ENCODE results near the gene NRF1. TPM values are rescaled to one million over a fixed set of nuclear protein-coding genes. Genes with fewer than 3 reads are reported as not detected.
"Not testable (repeated sequence)": the region's sequence is repeated elsewhere in the genome, so short reads cannot be mapped to it uniquely, and the experiment has no call there.

Gene NRF1
- polyA plus RNA-seq, 3 donors from 2014 or later: 9.8 to 24.7 (median 12.7) TPM

DNA sequence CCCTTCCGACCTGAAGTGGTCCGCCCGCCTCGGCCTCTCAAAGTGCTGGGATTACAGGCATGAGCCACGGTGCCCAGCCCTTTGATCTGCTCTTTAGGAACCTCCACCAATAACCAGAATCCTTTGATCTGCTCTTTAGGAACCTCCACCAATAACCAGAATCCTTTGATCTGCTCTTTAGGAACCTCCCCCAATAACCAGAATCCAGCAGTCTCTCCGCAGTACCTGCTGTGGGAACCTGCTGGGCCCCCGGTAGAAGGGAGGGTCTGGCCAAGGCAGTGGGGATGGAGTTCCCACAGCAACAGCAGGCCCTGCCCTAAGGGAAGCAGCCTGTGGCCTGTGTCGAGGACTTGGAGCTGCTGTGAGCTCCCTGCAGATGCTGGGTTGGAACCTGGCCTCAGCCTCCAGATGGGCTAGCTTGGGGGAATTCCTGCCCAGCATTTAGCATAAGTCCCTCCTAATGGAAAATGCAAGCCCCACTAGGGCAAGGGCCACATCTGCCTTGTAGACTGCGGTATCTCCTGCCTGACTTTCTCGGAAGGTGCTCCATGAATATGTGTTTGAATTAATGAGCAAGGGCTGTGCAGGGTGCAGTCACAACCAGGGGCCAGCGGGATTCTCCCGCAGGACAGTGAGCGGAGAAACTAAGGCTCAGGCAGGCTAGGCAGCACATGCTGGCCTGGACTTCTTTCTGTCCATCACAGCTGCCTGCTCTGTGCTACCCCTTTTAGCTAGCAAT is 175.5 kb downstream of the NRF1 start:
- Mint-ChIP-seq H3K27ac (no peak overlapping the region), H3K4me1 (peaks cover 32 to 35% of the 10 kb centered on the region in 2 donors), H3K27me3 (ENCODE audit: low read depth in 3 of 3) (peaks cover 20 to 30% (median 25%) of the 10 kb centered on the region in 3 donors), H3K4me3 (peak overlapping the region in 1 of 5 donors; percentile 53), H3K9me3 (no peaks in the 10 kb centered on the region), H3K36me3 (no peaks in the 10 kb centered on the region)
- DNase-seq: no peak

DNA sequence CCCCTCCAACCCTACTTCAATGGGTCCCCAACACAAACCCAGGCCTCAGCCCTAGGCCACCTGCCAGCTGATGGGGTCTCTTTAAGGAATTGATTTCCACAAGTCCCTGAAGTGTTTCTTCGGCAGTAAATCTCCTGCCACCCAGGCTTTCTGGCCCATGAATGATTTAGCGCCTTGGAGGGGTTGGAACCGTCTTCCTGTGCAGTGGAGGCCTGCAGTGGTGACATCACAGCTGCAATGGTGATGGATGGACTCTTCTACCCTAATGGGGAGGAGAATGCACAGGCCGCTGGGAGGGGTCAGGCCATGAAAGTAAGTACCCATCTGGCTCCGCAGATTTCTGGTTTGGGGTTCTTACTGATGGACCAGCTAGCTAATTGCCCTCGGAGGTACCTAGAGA is 177.5 kb downstream of the NRF1 start:
- H3K4me1 Mint-ChIP-seq: peaks cover 17% of the 10 kb centered on the region in 2 donors
- no peak overlapping the region for H3K4me3 Mint-ChIP-seq
- no peak for DNase-seq
- no peak overlapping the region for H3K27ac Mint-ChIP-seq
- peaks cover 7 to 16% (median 12%) of the 10 kb centered on the region in 3 donors for H3K27me3 Mint-ChIP-seq (ENCODE audit: low read depth in 3 of 3)
- no peaks in the 10 kb centered on the region for H3K36me3 Mint-ChIP-seq
- no peaks in the 10 kb centered on the region for H3K9me3 Mint-ChIP-seq

DNA sequence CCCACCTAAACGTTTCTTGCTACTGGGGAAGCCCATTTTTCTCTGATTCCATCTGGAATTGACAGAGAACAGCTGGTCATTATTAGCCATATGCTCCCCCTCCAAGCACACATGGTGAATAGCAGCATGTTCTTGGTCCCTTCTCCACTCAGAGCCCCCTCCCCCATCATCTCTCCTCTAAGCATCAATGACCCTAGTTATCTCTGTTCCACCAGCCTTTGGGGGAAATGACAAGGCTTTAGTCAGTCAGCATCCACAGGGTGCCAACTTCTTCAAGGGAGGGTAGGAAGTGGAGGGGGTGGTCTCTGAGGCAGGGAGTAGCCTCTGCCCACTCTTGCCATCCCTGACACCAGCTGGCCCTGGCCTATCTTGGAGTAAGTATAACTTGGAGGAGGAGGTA is 178.1 kb downstream of the NRF1 start:
- H3K27me3 Mint-ChIP-seq (ENCODE audit: low read depth in 3 of 3): peaks cover 7 to 14% (median 12%) of the 10 kb centered on the region in 3 donors

GRCh38 chr7:129790136-129790535 is 178.6 kb downstream of the NRF1 start:
- H3K4me1 Mint-ChIP-seq: peaks cover 9% of the 10 kb centered on the region in 2 donors
- no peaks in the 10 kb centered on the region for H3K36me3 Mint-ChIP-seq
- H3K4me3 Mint-ChIP-seq: no peak overlapping the region
- H3K27me3 Mint-ChIP-seq (ENCODE audit: low read depth in 3 of 3): peaks cover 7 to 12% (median 11%) of the 10 kb centered on the region in 3 donors
- no peak overlapping the region for H3K27ac Mint-ChIP-seq
- no peaks in the 10 kb centered on the region for H3K9me3 Mint-ChIP-seq
- DNase-seq: no peak

More for the DNA sequence above, 178.1 kb downstream of the NRF1 start:
- Mint-ChIP-seq H3K9me3 (no peaks in the 10 kb centered on the region), H3K27ac (no peak overlapping the region), H3K36me3 (no peaks in the 10 kb centered on the region), H3K4me1 (peaks cover 14% of the 10 kb centered on the region in 2 donors), H3K4me3 (no peak overlapping the region)
- DNase-seq: no peak

- no peak overlapping the region for H3K27ac Mint-ChIP-seq
- no peaks in the 10 kb centered on the region for H3K36me3 Mint-ChIP-seq
- no peaks in the 10 kb centered on the region for H3K9me3 Mint-ChIP-seq
- no peaks in the 10 kb centered on the region for H3K4me1 Mint-ChIP-seq
- no peak for DNase-seq
- peaks cover 2 to 4% (median 2%) of the 10 kb centered on the region in 3 donors for H3K27me3 Mint-ChIP-seq (ENCODE audit: low read depth in 3 of 3)
- H3K4me3 Mint-ChIP-seq: no peak overlapping the region
Measured at GRCh38 chr7:129792721-129793120, 181.2 kb downstream of the NRF1 start.

- H3K4me1 Mint-ChIP-seq: no peaks in the 10 kb centered on the region
- H3K27me3 Mint-ChIP-seq (ENCODE audit: low read depth in 3 of 3): peaks cover 2 to 4% (median 4%) of the 10 kb centered on the region in 3 donors
- no peak overlapping the region for H3K4me3 Mint-ChIP-seq
- no peaks in the 10 kb centered on the region for H3K9me3 Mint-ChIP-seq
- H3K27ac Mint-ChIP-seq: no peak overlapping the region
- H3K36me3 Mint-ChIP-seq: no peaks in the 10 kb centered on the region
- no peak for DNase-seq
Measured at GRCh38 chr7:129793506-129794310, 182.2 kb downstream of the NRF1 start.

GRCh38 chr7:129794461-129794860 is 182.9 kb downstream of the NRF1 start:
- H3K27ac Mint-ChIP-seq: peak overlapping the region in 1 of 6 donors; percentile 53

GRCh38 chr7:129796186-129796775 is 184.8 kb downstream of the NRF1 start:
- no peak for DNase-seq
- H3K36me3 Mint-ChIP-seq: no peaks in the 10 kb centered on the region
- H3K27me3 Mint-ChIP-seq (ENCODE audit: low read depth in 3 of 3): peaks cover 2 to 4% (median 4%) of the 10 kb centered on the region in 3 donors
- H3K9me3 Mint-ChIP-seq: no peaks in the 10 kb centered on the region
- H3K27ac Mint-ChIP-seq: no peak overlapping the region
- H3K4me3 Mint-ChIP-seq: no peak overlapping the region
- no peaks in the 10 kb centered on the region for H3K4me1 Mint-ChIP-seq

More at GRCh38 chr7:129794461-129794860, 182.9 kb downstream of the NRF1 start:
- not testable (repeated sequence) for H3K27me3 Mint-ChIP-seq (ENCODE audit: low read depth in 3 of 3); H3K4me1 Mint-ChIP-seq; DNase-seq; H3K36me3 Mint-ChIP-seq; H3K4me3 Mint-ChIP-seq; H3K9me3 Mint-ChIP-seq

- H3K27me3 Mint-ChIP-seq (ENCODE audit: low read depth in 3 of 3): peaks cover 4 to 8% (median 6%) of the 10 kb centered on the region in 3 donors
- no peaks in the 10 kb centered on the region for H3K36me3 Mint-ChIP-seq
- no peaks in the 10 kb centered on the region for H3K4me1 Mint-ChIP-seq
- no peak overlapping the region for H3K4me3 Mint-ChIP-seq
- H3K27ac Mint-ChIP-seq: no peak overlapping the region
- no peak for DNase-seq
- no peaks in the 10 kb centered on the region for H3K9me3 Mint-ChIP-seq
Measured at GRCh38 chr7:129797214-129797789, 185.8 kb downstream of the NRF1 start.

DNA sequence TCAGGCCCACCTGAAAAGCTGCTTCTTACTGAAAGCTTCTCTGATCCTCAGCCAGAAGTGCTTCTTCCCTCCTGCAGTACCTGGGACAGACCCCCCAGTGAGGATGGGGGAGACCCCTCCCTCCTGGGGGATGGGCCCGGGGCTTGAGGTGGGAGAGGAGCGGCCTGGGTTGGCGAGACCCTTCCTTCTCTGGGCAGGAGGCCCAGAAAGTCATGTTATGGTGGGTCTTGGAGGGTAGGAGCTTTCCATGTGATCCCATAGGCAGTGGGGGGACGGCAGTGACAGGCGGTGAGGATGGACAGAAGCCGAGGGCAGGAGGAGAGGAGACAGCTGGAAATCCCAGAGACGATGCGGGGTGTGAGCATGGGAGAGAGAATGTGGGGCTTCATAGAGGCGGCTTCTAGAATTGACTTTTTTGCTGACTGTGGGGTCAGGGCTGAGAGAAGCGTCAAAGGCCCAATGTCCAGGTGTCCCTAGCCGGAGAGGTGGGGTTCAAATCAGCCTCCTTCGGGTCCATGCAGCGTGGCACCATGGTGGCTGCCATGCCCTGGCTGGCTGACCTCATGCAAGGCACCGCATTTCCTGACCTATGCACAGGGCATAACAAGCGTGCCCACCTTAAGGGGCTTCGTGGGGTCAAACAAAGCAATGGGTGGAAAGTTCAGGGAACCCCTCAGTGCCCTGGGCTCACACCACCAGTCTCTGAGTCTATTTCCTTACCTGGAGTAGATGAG is 187.3 kb downstream of the NRF1 start:
- H3K27me3 Mint-ChIP-seq (ENCODE audit: low read depth in 3 of 3): peaks cover 0 to 11% (median 5%) of the 10 kb centered on the region in 3 donors

GRCh38 chr7:129799350-129799955 is 187.9 kb downstream of the NRF1 start:
- no peak for DNase-seq

More for the DNA sequence above, 187.3 kb downstream of the NRF1 start:
- H3K9me3 Mint-ChIP-seq: no peaks in the 10 kb centered on the region
- H3K4me3 Mint-ChIP-seq: no peak overlapping the region
- H3K4me1 Mint-ChIP-seq: no peaks in the 10 kb centered on the region
- H3K27ac Mint-ChIP-seq: no peak overlapping the region
- no peaks in the 10 kb centered on the region for H3K36me3 Mint-ChIP-seq
- no peak for DNase-seq

GRCh38 chr7:129800901-129801300 is 189.4 kb downstream of the NRF1 start:
- no peak overlapping the region for H3K4me3 Mint-ChIP-seq
- H3K9me3 Mint-ChIP-seq: no peaks in the 10 kb centered on the region
- no peak overlapping the region for H3K27ac Mint-ChIP-seq
- no peaks in the 10 kb centered on the region for H3K4me1 Mint-ChIP-seq
- DNase-seq: no peak
- H3K36me3 Mint-ChIP-seq: no peaks in the 10 kb centered on the region
- H3K27me3 Mint-ChIP-seq (ENCODE audit: low read depth in 3 of 3): peaks cover 3 to 11% (median 5%) of the 10 kb centered on the region in 3 donors

More at GRCh38 chr7:129799350-129799955, 187.9 kb downstream of the NRF1 start:
- Mint-ChIP-seq H3K27ac (no peak overlapping the region), H3K4me3 (no peak overlapping the region), H3K4me1 (no peaks in the 10 kb centered on the region), H3K9me3 (no peaks in the 10 kb centered on the region), H3K27me3 (ENCODE audit: low read depth in 3 of 3) (peaks cover 0 to 11% (median 5%) of the 10 kb centered on the region in 3 donors), H3K36me3 (no peaks in the 10 kb centered on the region)

DNA sequence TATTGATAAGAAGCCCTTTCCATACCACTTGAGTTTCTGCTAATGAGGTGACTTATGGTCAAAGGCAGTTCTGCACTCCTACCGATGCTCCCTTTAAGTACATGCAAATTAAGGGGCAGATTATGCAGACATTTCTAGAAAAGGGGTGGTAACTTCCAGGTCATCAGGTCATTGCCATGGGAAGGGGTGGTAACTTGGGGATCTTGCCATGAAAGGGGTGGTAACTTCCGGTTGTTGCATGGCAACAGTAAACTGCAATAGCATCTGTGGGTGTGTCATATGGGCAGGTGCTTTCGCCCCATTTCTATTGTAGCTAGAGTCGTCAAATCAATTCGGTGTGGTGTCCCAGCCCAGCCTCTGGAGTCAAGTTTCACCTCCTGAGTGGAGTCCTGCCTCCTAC is 190.4 kb downstream of the NRF1 start:
- DNase-seq: no peak
- H3K27me3 Mint-ChIP-seq (ENCODE audit: low read depth in 3 of 3): peaks cover 3 to 11% (median 5%) of the 10 kb centered on the region in 3 donors
- H3K4me1 Mint-ChIP-seq: no peaks in the 10 kb centered on the region
- H3K9me3 Mint-ChIP-seq: no peaks in the 10 kb centered on the region
- H3K4me3 Mint-ChIP-seq: no peak overlapping the region
- no peaks in the 10 kb centered on the region for H3K36me3 Mint-ChIP-seq
- H3K27ac Mint-ChIP-seq: no peak overlapping the region

All from immature natural killer cell (primary cell).